ENCODE data around the gene COX7A2. TPM values are rescaled to one million over a fixed set of nuclear protein-coding genes. Genes with fewer than 3 reads are reported as not detected.

COX7A2 gene
- total RNA-seq, 2 donors from 2014 or later: 108 to 521 TPM

GRCh38 chr6:75205776-75206575 is 37.6 kb downstream of the COX7A2 start, which contains the start of gene COL12A1:
TSS of gene COL12A1 (minus strand) at chr6:75206053. CDS start at chr6:75202792, 3,261 bp downstream.
- Mint-ChIP-seq H3K4me3 (peak within 1 kb of the TSS; percentile 77), H3K9me3 (no peaks in the 10 kb centered on the region), H3K36me3 (no peaks in the 10 kb centered on the region), H3K27me3 (peaks cover 73 to 85% of the 10 kb centered on the region in 2 donors), H3K27ac (no peak within 1 kb of the TSS), H3K4me1 (ENCODE audit: low read depth in 2 of 2) (peaks cover 42 to 51% of the 10 kb centered on the region in 2 donors)
- ATAC-seq: no peak
- no peak for DNase-seq (ENCODE audit: low spot score)

- DNase-seq (ENCODE audit: low spot score) (no peak), ATAC-seq (no peak)
- peak overlapping the region; percentile 77 for H3K4me3 Mint-ChIP-seq
- H3K27me3 Mint-ChIP-seq: peaks cover 72 to 85% of the 10 kb centered on the region in 2 donors
- H3K9me3 Mint-ChIP-seq: no peaks in the 10 kb centered on the region
- H3K27ac Mint-ChIP-seq: no peak overlapping the region
- H3K4me1 Mint-ChIP-seq (ENCODE audit: low read depth in 2 of 2): peaks cover 42 to 51% of the 10 kb centered on the region in 2 donors
- no peaks in the 10 kb centered on the region for H3K36me3 Mint-ChIP-seq
Observed at GRCh38 chr6:75204959-75205775, 38.4 kb downstream of the COX7A2 start.

- DNase-seq (ENCODE audit: low spot score): no peak
- Mint-ChIP-seq H3K9me3 (no peaks in the 10 kb centered on the region), H3K27ac (no peak overlapping the region), H3K4me1 (ENCODE audit: low read depth in 2 of 2) (peaks cover 42 to 51% of the 10 kb centered on the region in 2 donors), H3K27me3 (peaks cover 70 to 86% of the 10 kb centered on the region in 2 donors), H3K4me3 (peak overlapping the region; percentile 49), H3K36me3 (no peaks in the 10 kb centered on the region)
- ATAC-seq: no peak
Observed at GRCh38 chr6:75204217-75204958, 39.2 kb downstream of the COX7A2 start.

- Mint-ChIP-seq H3K4me3 (peak overlapping the region; percentile 11), H3K4me1 (ENCODE audit: low read depth in 2 of 2) (peaks cover 37 to 46% of the 10 kb centered on the region in 2 donors), H3K27me3 (peaks cover 65 to 84% of the 10 kb centered on the region in 2 donors), H3K27ac (no peak overlapping the region), H3K9me3 (no peaks in the 10 kb centered on the region), H3K36me3 (no peaks in the 10 kb centered on the region)
- DNase-seq (ENCODE audit: low spot score) (no peak), ATAC-seq (no peak)
Observed at GRCh38 chr6:75203721-75204120, 39.9 kb downstream of the COX7A2 start.

GRCh38 chr6:75202676-75203131 is 40.9 kb downstream of the COX7A2 start:
- Mint-ChIP-seq H3K9me3 (no peaks in the 10 kb centered on the region), H3K4me3 (no peak overlapping the region), H3K27me3 (peaks cover 61 to 84% of the 10 kb centered on the region in 2 donors), H3K27ac (no peak overlapping the region), H3K36me3 (no peaks in the 10 kb centered on the region), H3K4me1 (ENCODE audit: low read depth in 2 of 2) (peaks cover 28 to 38% of the 10 kb centered on the region in 2 donors)
- ATAC-seq (no peak), DNase-seq (ENCODE audit: low spot score) (no peak)

GRCh38 chr6:75201901-75202672 is 41.5 kb downstream of the COX7A2 start:
- H3K27me3 Mint-ChIP-seq: peaks cover 55 to 78% of the 10 kb centered on the region in 2 donors
- H3K4me1 Mint-ChIP-seq (ENCODE audit: low read depth in 2 of 2): peaks cover 21 to 32% of the 10 kb centered on the region in 2 donors
- H3K9me3 Mint-ChIP-seq: no peaks in the 10 kb centered on the region
- DNase-seq (ENCODE audit: low spot score) (no peak), ATAC-seq (peak in 1 of 2 donors; percentile 11)
- H3K27ac Mint-ChIP-seq: no peak overlapping the region
- H3K36me3 Mint-ChIP-seq: no peaks in the 10 kb centered on the region
- no peak overlapping the region for H3K4me3 Mint-ChIP-seq

- H3K4me3 Mint-ChIP-seq: no peak overlapping the region
Observed at GRCh38 chr6:75201021-75201420, 42.6 kb downstream of the COX7A2 start.

GRCh38 chr6:75199889-75200288 is 43.7 kb downstream of the COX7A2 start:
- H3K9me3 Mint-ChIP-seq: no peaks in the 10 kb centered on the region
- ATAC-seq: no peak
- no peaks in the 10 kb centered on the region for H3K36me3 Mint-ChIP-seq
- H3K27ac Mint-ChIP-seq: no peak overlapping the region
- peaks cover 37 to 65% of the 10 kb centered on the region in 2 donors for H3K27me3 Mint-ChIP-seq
- peaks cover 9 to 16% of the 10 kb centered on the region in 2 donors for H3K4me1 Mint-ChIP-seq (ENCODE audit: low read depth in 2 of 2)
- DNase-seq (ENCODE audit: low spot score): no peak
- no peak overlapping the region for H3K4me3 Mint-ChIP-seq

More at GRCh38 chr6:75201021-75201420, 42.6 kb downstream of the COX7A2 start:
- ATAC-seq (no peak), DNase-seq (ENCODE audit: low spot score) (no peak)
- no peak overlapping the region for H3K27ac Mint-ChIP-seq
- peaks cover 47 to 74% of the 10 kb centered on the region in 2 donors for H3K27me3 Mint-ChIP-seq
- H3K4me1 Mint-ChIP-seq (ENCODE audit: low read depth in 2 of 2): peaks cover 15 to 22% of the 10 kb centered on the region in 2 donors
- no peaks in the 10 kb centered on the region for H3K9me3 Mint-ChIP-seq
- H3K36me3 Mint-ChIP-seq: no peaks in the 10 kb centered on the region

GRCh38 chr6:75196081-75196687 is 47.4 kb downstream of the COX7A2 start:
- Mint-ChIP-seq H3K27ac (no peak overlapping the region), H3K9me3 (no peaks in the 10 kb centered on the region)

GRCh38 chr6:75188221-75188925 is 55.2 kb downstream of the COX7A2 start:
- H3K4me3 Mint-ChIP-seq: no peak overlapping the region
- no peak for DNase-seq (ENCODE audit: low spot score)
- H3K27me3 Mint-ChIP-seq: peaks cover 9 to 23% of the 10 kb centered on the region in 2 donors
- no peak overlapping the region for H3K27ac Mint-ChIP-seq
- H3K4me1 Mint-ChIP-seq (ENCODE audit: low read depth in 2 of 2): no peaks in the 10 kb centered on the region
- no peak for ATAC-seq
- peaks cover 4% of the 10 kb centered on the region for H3K9me3 Mint-ChIP-seq
- H3K36me3 Mint-ChIP-seq: peaks cover 5% of the 10 kb centered on the region

More at GRCh38 chr6:75196081-75196687, 47.4 kb downstream of the COX7A2 start:
- Mint-ChIP-seq H3K4me3 (no peak overlapping the region), H3K27me3 (peaks cover 10 to 28% of the 10 kb centered on the region in 2 donors), H3K4me1 (ENCODE audit: low read depth in 2 of 2) (no peaks in the 10 kb centered on the region), H3K36me3 (no peaks in the 10 kb centered on the region)
- ATAC-seq: no peak
- no peak for DNase-seq (ENCODE audit: low spot score)

Data from natural killer cell treated with Interleukin-12 subunit alpha and Interleukin-12 subunit beta and Interleukin-15 and Interleukin-18, amount 100 ng/mL, for 72 hours (primary cell).